Muscle layer of duodenum (tissue), 2 donors: ENCODE data around the gene RYR1.

Experiments used
- H3K27ac ChIP-seq: one replicate; pipeline ENCODE4 v1.7.0; 2013; ENCODE audit warnings: mild to moderate bottlenecking, low read length
- H3K27me3 ChIP-seq: one replicate; pipeline ENCODE4 v1.7.0; 2013; ENCODE audit warnings: low read depth, mild to moderate bottlenecking, control low read depth, low read length
- H3K36me3 ChIP-seq, 2 donors: one replicate each; pipeline ENCODE4 v1.7.0; 2013; ENCODE audit warnings: low read length in 2 of 2, control low read depth in 1 of 2, mild to moderate bottlenecking in 1 of 2; ENCODE audit not compliant: insufficient read depth in 2 of 2, control insufficient read depth in 1 of 2
- H3K4me1 ChIP-seq, 2 donors: one replicate each; pipeline ENCODE4 v1.7.0; 2013; ENCODE audit warnings: low read length in 2 of 2, mild to moderate bottlenecking in 2 of 2, control low read depth in 1 of 2, moderate library complexity in 1 of 2; ENCODE audit not compliant: insufficient read depth in 2 of 2, control insufficient read depth in 1 of 2
- H3K4me3 ChIP-seq, 2 donors: one replicate each; pipeline ENCODE4 v1.7.0; 2013; ENCODE audit warnings: low read length in 2 of 2, low read depth in 1 of 2, mild to moderate bottlenecking in 1 of 2
- H3K9me3 ChIP-seq, 2 donors: one replicate each; pipeline ENCODE4 v1.7.0; 2013; ENCODE audit warnings: low read length in 2 of 2, control low read depth in 1 of 2, mild to moderate bottlenecking in 1 of 2; ENCODE audit not compliant: control insufficient read depth in 1 of 2
- donor health status: healthy.

Gene RYR1

GRCh38 chr19:38389101-38389925 is 44.2 kb upstream of the RYR1 start:
- Histone ChIP-seq H3K27me3 (peaks cover 9% of the 10 kb centered on the region), H3K27ac (peak overlapping the region; percentile 8), H3K4me1 (peaks cover 3 to 28% of the 10 kb centered on the region in 2 donors), H3K9me3 (no peaks in the 10 kb centered on the region), H3K36me3 (peaks cover under 1 to 9% of the 10 kb centered on the region in 2 donors), H3K4me3 (peak overlapping the region; percentile 37 to 71)

- H3K4me3 ChIP-seq = no peak overlapping the region
These were observed 43.2 kb upstream of the RYR1 start for GRCh38 chr19:38389957-38390924.

GRCh38 chr19:38391911-38392464 is 41.5 kb upstream of the RYR1 start:
- no peaks in the 10 kb centered on the region for H3K36me3 ChIP-seq
- H3K9me3 ChIP-seq = no peaks in the 10 kb centered on the region
- H3K27me3 ChIP-seq = peaks cover 19% of the 10 kb centered on the region
- H3K4me3 ChIP-seq = no peak overlapping the region
- H3K27ac ChIP-seq = no peak overlapping the region
- H3K4me1 ChIP-seq = peaks cover 3 to 20% of the 10 kb centered on the region in 2 donors

More at GRCh38 chr19:38389957-38390924, 43.2 kb upstream of the RYR1 start:
- H3K9me3 ChIP-seq = no peaks in the 10 kb centered on the region
- no peak overlapping the region for H3K27ac ChIP-seq
- no peaks in the 10 kb centered on the region for H3K36me3 ChIP-seq
- H3K27me3 ChIP-seq = peaks cover 18% of the 10 kb centered on the region
- H3K4me1 ChIP-seq = peaks cover 3 to 28% of the 10 kb centered on the region in 2 donors

- no peaks in the 10 kb centered on the region for H3K36me3 ChIP-seq
- H3K27me3 ChIP-seq = peaks cover 23% of the 10 kb centered on the region
- peaks cover 0 to 15% of the 10 kb centered on the region in 2 donors for H3K4me1 ChIP-seq
- no peaks in the 10 kb centered on the region for H3K9me3 ChIP-seq
- H3K4me3 ChIP-seq = no peak overlapping the region
- no peak overlapping the region for H3K27ac ChIP-seq
These were observed 40.7 kb upstream of the RYR1 start for GRCh38 chr19:38392707-38393308.

GRCh38 chr19:38394488-38394887 is 39.0 kb upstream of the RYR1 start:
- H3K9me3 ChIP-seq = no peaks in the 10 kb centered on the region
- no peaks in the 10 kb centered on the region for H3K4me1 ChIP-seq
- peaks cover 19% of the 10 kb centered on the region for H3K27me3 ChIP-seq
- H3K36me3 ChIP-seq = no peaks in the 10 kb centered on the region
- H3K27ac ChIP-seq = no peak overlapping the region
- H3K4me3 ChIP-seq = no peak overlapping the region

GRCh38 chr19:38395381-38396114 is 37.9 kb upstream of the RYR1 start:
- Histone ChIP-seq H3K9me3 (no peaks in the 10 kb centered on the region), H3K36me3 (no peaks in the 10 kb centered on the region), H3K27ac (no peak overlapping the region), H3K4me1 (no peaks in the 10 kb centered on the region), H3K27me3 (peaks cover 27% of the 10 kb centered on the region), H3K4me3 (no peak overlapping the region)

GRCh38 chr19:38399081-38399480 is 34.4 kb upstream of the RYR1 start:
- Histone ChIP-seq H3K27me3 (peaks cover 24% of the 10 kb centered on the region), H3K9me3 (no peaks in the 10 kb centered on the region), H3K36me3 (no peaks in the 10 kb centered on the region), H3K4me3 (no peak overlapping the region), H3K4me1 (no peaks in the 10 kb centered on the region), H3K27ac (no peak overlapping the region)

- H3K27ac ChIP-seq = no peak overlapping the region
- no peaks in the 10 kb centered on the region for H3K4me1 ChIP-seq
- peaks cover 20% of the 10 kb centered on the region for H3K27me3 ChIP-seq
- no peaks in the 10 kb centered on the region for H3K9me3 ChIP-seq
- H3K4me3 ChIP-seq = no peak overlapping the region
- no peaks in the 10 kb centered on the region for H3K36me3 ChIP-seq
These were observed 34.0 kb upstream of the RYR1 start for GRCh38 chr19:38399537-38399936.

GRCh38 chr19:38400361-38400760 is 33.1 kb upstream of the RYR1 start:
- no peaks in the 10 kb centered on the region for H3K9me3 ChIP-seq
- no peak overlapping the region for H3K4me3 ChIP-seq
- no peak overlapping the region for H3K27ac ChIP-seq
- H3K27me3 ChIP-seq = peaks cover 12% of the 10 kb centered on the region
- peaks cover 4 to 8% of the 10 kb centered on the region in 2 donors for H3K36me3 ChIP-seq
- no peaks in the 10 kb centered on the region for H3K4me1 ChIP-seq

GRCh38 chr19:38401148-38401547 is 32.3 kb upstream of the RYR1 start:
- no peaks in the 10 kb centered on the region for H3K9me3 ChIP-seq
- H3K36me3 ChIP-seq = peaks cover 6 to 10% of the 10 kb centered on the region in 2 donors
- no peak overlapping the region for H3K4me3 ChIP-seq
- H3K27me3 ChIP-seq = peaks cover 12% of the 10 kb centered on the region
- no peaks in the 10 kb centered on the region for H3K4me1 ChIP-seq
- H3K27ac ChIP-seq = no peak overlapping the region
